ENCODE data around the gene TPRN.

- TF ChIP-seq, protein P1, sequence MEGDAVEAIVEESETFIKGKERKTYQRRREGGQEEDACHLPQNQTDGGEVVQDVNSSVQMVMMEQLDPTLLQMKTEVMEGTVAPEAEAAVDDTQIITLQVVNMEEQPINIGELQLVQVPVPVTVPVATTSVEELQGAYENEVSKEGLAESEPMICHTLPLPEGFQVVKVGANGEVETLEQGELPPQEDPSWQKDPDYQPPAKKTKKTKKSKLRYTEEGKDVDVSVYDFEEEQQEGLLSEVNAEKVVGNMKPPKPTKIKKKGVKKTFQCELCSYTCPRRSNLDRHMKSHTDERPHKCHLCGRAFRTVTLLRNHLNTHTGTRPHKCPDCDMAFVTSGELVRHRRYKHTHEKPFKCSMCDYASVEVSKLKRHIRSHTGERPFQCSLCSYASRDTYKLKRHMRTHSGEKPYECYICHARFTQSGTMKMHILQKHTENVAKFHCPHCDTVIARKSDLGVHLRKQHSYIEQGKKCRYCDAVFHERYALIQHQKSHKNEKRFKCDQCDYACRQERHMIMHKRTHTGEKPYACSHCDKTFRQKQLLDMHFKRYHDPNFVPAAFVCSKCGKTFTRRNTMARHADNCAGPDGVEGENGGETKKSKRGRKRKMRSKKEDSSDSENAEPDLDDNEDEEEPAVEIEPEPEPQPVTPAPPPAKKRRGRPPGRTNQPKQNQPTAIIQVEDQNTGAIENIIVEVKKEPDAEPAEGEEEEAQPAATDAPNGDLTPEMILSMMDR (IDR thresholded peaks at IDR 0.05 in 4 of 5, conservative IDR thresholded peaks at IDR 0.05 in 1 of 5), result no peak
- TF ChIP-seq POLR2A (IDR thresholded peaks at IDR 0.05), result no peak
Observed at GRCh38 chr9:137191245-137191644, 9.3 kb downstream of the TPRN start.
